HL-60 (cell line): ENCODE results near the gene TUBB4A.

Experiments used
- DNase-seq, 2 experiments: peaks; one replicate each; pipeline ENCODE4 v3.0.0-alpha.2; 2010 to 2020; ENCODE audit warnings: low read depth in 1 of 2, low spot score in 1 of 2
- H3K27ac ChIP-seq: fragments of 250-450 bp; sonication (Bioruptor Pico); replicated peaks from 2 replicates; pipeline ENCODE4 v1.5.1; 2020; ENCODE audit warnings: mild to moderate bottlenecking, moderate library complexity
- H3K27me3 ChIP-seq: fragments of 250-450 bp; sonication (Bioruptor Pico); 2 replicates; pipeline ENCODE4 v1.5.1; 2021; ENCODE audit warnings: mild to moderate bottlenecking, moderate library complexity; ENCODE audit not compliant: insufficient read depth, poor library complexity, severe bottlenecking
- H3K4me3 ChIP-seq: replicated peaks from 2 replicates; pipeline ENCODE4 v1.5.1; 2011; ENCODE audit warnings: mild to moderate bottlenecking, control low read depth, low read length; ENCODE audit not compliant: insufficient read depth
- CTCF ChIP-seq: IDR thresholded peaks from one replicate; pipeline ENCODE4 v1.5.1; 2011; ENCODE audit warnings: low read length, control low read depth, inconsistent platforms; ENCODE audit not compliant: insufficient read depth
- GABPA ChIP-seq: IDR thresholded peaks from 2 replicates; pipeline ENCODE4 v1.6.1; 2012; ENCODE audit warnings: low read depth
- POLR2AphosphoS5 ChIP-seq: IDR thresholded peaks from 2 replicates; pipeline ENCODE4 v1.6.1; 2012; ENCODE audit warnings: low read depth
- REST ChIP-seq: IDR thresholded peaks from 2 replicates; pipeline ENCODE4 v1.6.1; 2012; ENCODE audit warnings: low read depth; ENCODE audit not compliant: insufficient replicate concordance
- SPI1 ChIP-seq: IDR thresholded peaks from 2 replicates; pipeline ENCODE4 v1.6.1; 2012; ENCODE audit warnings: low read depth, mild to moderate bottlenecking, borderline replicate concordance

Gene TUBB4A

GRCh38 chr19:6452223-6452614 is 49.9 kb downstream of the TUBB4A start:
- no peak overlapping the region for H3K27ac ChIP-seq
- TF ChIP-seq POLR2AphosphoS5 (no peak), CTCF (no peak), REST (no peak), GABPA (no peak), SPI1 (no peak)
- no peak for DNase-seq
- H3K27me3 ChIP-seq = no peaks in the 10 kb centered on the region
- no peak overlapping the region for H3K4me3 ChIP-seq

GRCh38 chr19:6451583-6452222 is 50.4 kb downstream of the TUBB4A start:
- Histone ChIP-seq H3K27ac (no peak overlapping the region), H3K27me3 (no peaks in the 10 kb centered on the region), H3K4me3 (no peak overlapping the region)
- TF ChIP-seq CTCF (no peak), SPI1 (no peak), REST (no peak), POLR2AphosphoS5 (no peak)
- no peak for DNase-seq

- H3K4me3 ChIP-seq = no peak overlapping the region
- DNase-seq = no peak
- TF ChIP-seq GABPA (no peak), POLR2AphosphoS5 (no peak), CTCF (no peak), SPI1 (no peak), REST (no peak)
- H3K27me3 ChIP-seq = no peaks in the 10 kb centered on the region
- H3K27ac ChIP-seq = no peak overlapping the region
These were observed 51.9 kb downstream of the TUBB4A start for GRCh38 chr19:6450166-6450565.
